H9 (cell line): ENCODE results near the gene VTN. TPM values are rescaled to one million over a fixed set of nuclear protein-coding genes. Genes with fewer than 3 reads are reported as not detected.
A peak's percentile ranks its signal among the peaks of the same experiment; 100 is the strongest.

ENCODE experiments used
- DNase-seq: peaks from one replicate; pipeline ENCODE4 v3.0.0-alpha.2; 2017
- H2AFZ ChIP-seq: one replicate; pipeline ENCODE4 v1.6.1; 2013; ENCODE audit warnings: mild to moderate bottlenecking, low read length, control low read depth, moderate library complexity
- H2AK5ac ChIP-seq: 2 replicates; pipeline ENCODE4 v1.6.1; 2013; ENCODE audit warnings: low read length, control low read depth, mixed read lengths; ENCODE audit not compliant: insufficient read length
- H2BK120ac ChIP-seq: one replicate; pipeline ENCODE4 v1.6.1; 2013; ENCODE audit warnings: low read depth, mild to moderate bottlenecking, low read length, control low read depth, inconsistent platforms; ENCODE audit not compliant: poor library complexity, severe bottlenecking
- H2BK12ac ChIP-seq: 2 replicates; pipeline ENCODE4 v1.6.1; 2013; ENCODE audit warnings: low read length, control low read depth, mixed read lengths, low read depth; ENCODE audit not compliant: insufficient read length
- H2BK15ac ChIP-seq: 2 replicates; pipeline ENCODE4 v1.6.1; 2013; ENCODE audit warnings: low read depth, low read length, control low read depth
- H2BK20ac ChIP-seq: one replicate; pipeline ENCODE4 v1.6.1; 2013; ENCODE audit warnings: low read depth, mild to moderate bottlenecking, low read length, control low read depth, inconsistent platforms; ENCODE audit not compliant: poor library complexity, severe bottlenecking
- H2BK5ac ChIP-seq: 2 replicates; pipeline ENCODE4 v1.6.1; 2013; ENCODE audit warnings: low read length, control low read depth, mixed read lengths; ENCODE audit not compliant: insufficient read length
- H3K14ac ChIP-seq: 2 replicates; pipeline ENCODE4 v1.6.1; 2013; ENCODE audit warnings: low read length, control low read depth; ENCODE audit not compliant: insufficient read depth
- H3K18ac ChIP-seq: 2 replicates; pipeline ENCODE4 v1.6.1; 2013; ENCODE audit warnings: low read depth, mild to moderate bottlenecking, mixed read lengths, low read length, control low read depth; ENCODE audit not compliant: insufficient read length
- H3K23ac ChIP-seq: 2 replicates; pipeline ENCODE4 v1.6.1; 2013; ENCODE audit warnings: low read length, control low read depth, mixed read lengths, low read depth; ENCODE audit not compliant: insufficient read length
- H3K23me2 ChIP-seq: 2 replicates; pipeline ENCODE4 v1.6.1; 2013; ENCODE audit warnings: low read depth, mild to moderate bottlenecking, mixed read lengths, low read length, control low read depth; ENCODE audit not compliant: insufficient read length, poor library complexity, severe bottlenecking
- H3K27ac ChIP-seq: 2 replicates; pipeline ENCODE4 v1.5.1; 2013; ENCODE audit warnings: low read length, control low read depth, mixed read lengths, low read depth; ENCODE audit not compliant: insufficient read length
- H3K27me3 ChIP-seq: 2 replicates; pipeline ENCODE4 v1.6.1; 2013; ENCODE audit warnings: low read length, control low read depth, inconsistent platforms; ENCODE audit not compliant: insufficient read depth
- H3K4ac ChIP-seq: 2 replicates; pipeline ENCODE4 v1.6.1; 2013; ENCODE audit warnings: low read depth, mild to moderate bottlenecking, control low read depth, inconsistent platforms, low read length, moderate library complexity
- H3K4me1 ChIP-seq: 2 replicates; pipeline ENCODE4 v1.6.1; 2013; ENCODE audit warnings: low read length, control low read depth, inconsistent platforms; ENCODE audit not compliant: insufficient read depth
- H3K4me2 ChIP-seq: 2 replicates; pipeline ENCODE4 v1.6.1; 2013; ENCODE audit warnings: low read length, control low read depth, mixed read lengths; ENCODE audit not compliant: insufficient read length, insufficient read depth
- H3K56ac ChIP-seq: 2 replicates; pipeline ENCODE4 v1.6.1; 2013; ENCODE audit warnings: low read depth, mild to moderate bottlenecking, mixed read lengths, low read length, control low read depth; ENCODE audit not compliant: insufficient read length
- H3K79me1 ChIP-seq: 2 replicates; pipeline ENCODE4 v1.6.1; 2013; ENCODE audit warnings: low read depth, mild to moderate bottlenecking, moderate library complexity, low read length, control low read depth, inconsistent platforms; ENCODE audit not compliant: insufficient read depth, poor library complexity, severe bottlenecking
- H3K79me2 ChIP-seq: 2 replicates; pipeline ENCODE4 v1.6.1; 2013; ENCODE audit warnings: low read length, control low read depth, inconsistent platforms; ENCODE audit not compliant: insufficient read depth
- H3K9ac ChIP-seq: 2 replicates; pipeline ENCODE4 v1.6.1; 2013; ENCODE audit warnings: low read length, control low read depth, mixed read lengths; ENCODE audit not compliant: insufficient read length; ENCODE audit errors: extremely low read depth
- H3K9me3 ChIP-seq: one replicate; pipeline ENCODE4 v1.6.1; 2013; ENCODE audit warnings: low read depth, low read length, inconsistent platforms; ENCODE audit not compliant: control insufficient read depth
- H3T11ph ChIP-seq: one replicate; pipeline ENCODE4 v1.6.1; 2013; ENCODE audit warnings: mild to moderate bottlenecking, low read length, control low read depth, inconsistent platforms
- H4K20me1 ChIP-seq: one replicate; pipeline ENCODE4 v1.6.1; 2013; ENCODE audit not compliant: control insufficient read depth, insufficient read length, insufficient read depth
- H4K5ac ChIP-seq: 2 replicates; pipeline ENCODE4 v1.6.1; 2013; ENCODE audit warnings: low read depth, mild to moderate bottlenecking, mixed read lengths, low read length, control low read depth; ENCODE audit not compliant: insufficient read length
- H4K8ac ChIP-seq: replicated peaks from 2 replicates; pipeline ENCODE4 v1.6.1; 2013; ENCODE audit warnings: low read length, control low read depth, mixed read lengths, low read depth; ENCODE audit not compliant: insufficient read length
- H4K91ac ChIP-seq: 2 replicates; pipeline ENCODE4 v1.6.1; 2013; ENCODE audit warnings: low read depth, mild to moderate bottlenecking, moderate library complexity, mixed read lengths, low read length, control low read depth; ENCODE audit not compliant: insufficient read length
- H3K27ac Mint-ChIP-seq, 3 experiments: 2 replicates in 2 of 3; 3 replicates in 1 of 3; pipeline ENCODE4 v1.8.0; 2020 to 2021; ENCODE audit warnings: mixed read lengths in 3 of 3, mild to moderate bottlenecking in 1 of 3, moderate library complexity in 1 of 3
- H3K27me3 Mint-ChIP-seq: 2 replicates; pipeline ENCODE4 v1.8.0; 2021; ENCODE audit warnings: low read depth, mild to moderate bottlenecking, moderate library complexity, mixed read lengths
- H3K36me3 Mint-ChIP-seq, 3 experiments: 2 replicates in 2 of 3; 3 replicates in 1 of 3; pipeline ENCODE4 v1.8.0; 2020 to 2021; ENCODE audit warnings: low read depth in 3 of 3, mixed read lengths in 3 of 3; ENCODE audit not compliant: insufficient read depth in 1 of 3
- H3K4me1 Mint-ChIP-seq, 2 experiments: 2 replicates each; pipeline ENCODE4 v1.8.0; 2020; ENCODE audit warnings: mixed read lengths in 2 of 2
- H3K4me3 Mint-ChIP-seq, 2 experiments: 2 replicates in 1 of 2; 3 replicates in 1 of 2; pipeline ENCODE4 v1.8.0; 2020 to 2021; ENCODE audit warnings: mild to moderate bottlenecking in 2 of 2, mixed read lengths in 2 of 2, moderate library complexity in 1 of 2
- H3K9me3 Mint-ChIP-seq, 2 experiments: 2 replicates in 1 of 2; 3 replicates in 1 of 2; pipeline ENCODE4 v1.8.0; 2020; ENCODE audit warnings: mild to moderate bottlenecking in 2 of 2, mixed read lengths in 2 of 2, moderate library complexity in 1 of 2
- WGBS: extraction: QIAGEN DNeasy Blood & Tissue Kit; methylation state at CpG from one replicate; pipeline ENCODE4 v1.1.7; 2013; ENCODE audit warnings: missing lambda C conversion rate, low lambda C conversion rate, mixed read lengths; ENCODE audit not compliant: insufficient read length; ENCODE audit errors: extremely low coverage; 5-methylcytosine and 5-hydroxymethylcytosine counted together
- total RNA-seq: library from RNA; stranded (reverse); gene quantifications from 2 replicates; pipeline ENCODE4 v1.2.1, GENCODE V29; 2021
- TF ChIP-seq, protein P1 (sequence below): fragments of 200-600 bp; sonication (generic); conservative IDR thresholded peaks from 3 replicates; pipeline ENCODE4 v1.8.0; 2021; ENCODE audit warnings: antibody characterized with exemption, mild to moderate bottlenecking

VTN gene
- total RNA-seq, 1 experiment from 2014 or later = not detected

DNA sequence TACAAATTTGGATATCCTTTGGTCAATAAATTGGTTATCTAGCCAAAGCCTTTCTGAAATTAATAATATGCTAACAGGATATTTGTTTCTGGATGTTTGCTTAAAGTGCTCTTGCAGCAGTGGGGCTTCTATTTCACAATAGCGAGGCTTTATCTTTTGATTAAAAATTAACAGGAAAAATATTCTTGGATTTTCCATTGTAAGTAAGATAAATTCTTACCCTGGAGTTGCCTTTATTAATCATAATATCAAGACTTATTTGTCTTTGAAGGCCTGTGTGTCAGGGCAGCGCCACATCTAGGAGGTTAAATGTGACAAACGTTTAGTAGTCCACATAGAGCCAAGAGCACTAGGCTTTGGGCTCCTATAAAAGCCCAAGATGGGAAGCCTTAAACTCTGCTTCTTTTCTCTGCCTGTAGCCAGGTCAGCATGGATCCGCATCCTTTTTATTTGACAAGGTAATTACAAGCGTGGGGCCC, 45.8 kb downstream of the VTN start:
- Mint-ChIP-seq H3K36me3 (peaks cover 38 to 65% (median 61%) of the 10 kb centered on the region in 3 experiments; a peak in 6 of 7 replicates), H3K4me1 (peaks cover 30 to 31% of the 10 kb centered on the region in 2 experiments), H3K27ac (no peak overlapping the region), H3K27me3 (no peaks in the 10 kb centered on the region), H3K4me3 (no peak overlapping the region), H3K9me3 (no peaks in the 10 kb centered on the region)
- H3K9me3 ChIP-seq = no peaks in the 10 kb centered on the region
- no peaks in the 10 kb centered on the region for H3K27me3 ChIP-seq
- peaks cover 55% of the 10 kb centered on the region for H3K79me2 ChIP-seq
- H2BK12ac ChIP-seq = no peak overlapping the region
- peaks cover 6% of the 10 kb centered on the region for H3K4me1 ChIP-seq
- TF ChIP-seq, protein P1, sequence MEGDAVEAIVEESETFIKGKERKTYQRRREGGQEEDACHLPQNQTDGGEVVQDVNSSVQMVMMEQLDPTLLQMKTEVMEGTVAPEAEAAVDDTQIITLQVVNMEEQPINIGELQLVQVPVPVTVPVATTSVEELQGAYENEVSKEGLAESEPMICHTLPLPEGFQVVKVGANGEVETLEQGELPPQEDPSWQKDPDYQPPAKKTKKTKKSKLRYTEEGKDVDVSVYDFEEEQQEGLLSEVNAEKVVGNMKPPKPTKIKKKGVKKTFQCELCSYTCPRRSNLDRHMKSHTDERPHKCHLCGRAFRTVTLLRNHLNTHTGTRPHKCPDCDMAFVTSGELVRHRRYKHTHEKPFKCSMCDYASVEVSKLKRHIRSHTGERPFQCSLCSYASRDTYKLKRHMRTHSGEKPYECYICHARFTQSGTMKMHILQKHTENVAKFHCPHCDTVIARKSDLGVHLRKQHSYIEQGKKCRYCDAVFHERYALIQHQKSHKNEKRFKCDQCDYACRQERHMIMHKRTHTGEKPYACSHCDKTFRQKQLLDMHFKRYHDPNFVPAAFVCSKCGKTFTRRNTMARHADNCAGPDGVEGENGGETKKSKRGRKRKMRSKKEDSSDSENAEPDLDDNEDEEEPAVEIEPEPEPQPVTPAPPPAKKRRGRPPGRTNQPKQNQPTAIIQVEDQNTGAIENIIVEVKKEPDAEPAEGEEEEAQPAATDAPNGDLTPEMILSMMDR = no peak
- H3K56ac ChIP-seq = no peak overlapping the region
- no peak overlapping the region for H3K27ac ChIP-seq
- H2AK5ac ChIP-seq = no peak overlapping the region
- no peak overlapping the region for H3K14ac ChIP-seq
- peaks cover 15% of the 10 kb centered on the region for H3K23me2 ChIP-seq
- no peak overlapping the region for H2BK5ac ChIP-seq
- H3K4ac ChIP-seq = no peak overlapping the region
- H2BK15ac ChIP-seq = no peak overlapping the region
- H3K23ac ChIP-seq = no peak overlapping the region
- H3K9ac ChIP-seq = no peak overlapping the region
- no peak overlapping the region for H3K18ac ChIP-seq
- WGBS = no CpG with 5 or more reads among the region's 5 CpGs
- no peak overlapping the region for H4K91ac ChIP-seq
- peaks cover 9% of the 10 kb centered on the region for H3K79me1 ChIP-seq
- no peak overlapping the region for H2AFZ ChIP-seq
- peak; percentile 5 for DNase-seq
- H3K4me2 ChIP-seq = no peak overlapping the region
- H4K20me1 ChIP-seq = peaks cover 3% of the 10 kb centered on the region
- no peak overlapping the region for H4K5ac ChIP-seq
- H2BK20ac ChIP-seq = no peak overlapping the region
- no peak overlapping the region for H2BK120ac ChIP-seq
- no peak overlapping the region for H3T11ph ChIP-seq
- no peak overlapping the region for H4K8ac ChIP-seq
